ENCODE data around the gene FUT8.
A peak's percentile ranks its signal among the peaks of the same experiment; 100 is the strongest.

Gene FUT8

GRCh38 chr14:65729566-65729965 is 317.0 kb downstream of the FUT8 start:
- H3K4me3 ChIP-seq (IDR thresholded peaks at IDR 0.05; ENCODE audit: insufficient read depth, low read depth, low read length): no peak overlapping the region
- no peak overlapping the region for H3K9ac ChIP-seq
- H3K27me3 ChIP-seq (ENCODE audit: insufficient read depth, low read depth): no peaks in the 10 kb centered on the region
- no peaks in the 10 kb centered on the region for H3K36me3 ChIP-seq (ENCODE audit: insufficient read depth)
- no peaks in the 10 kb centered on the region for H4K20me1 ChIP-seq (ENCODE audit: insufficient read depth)
- H3K4me2 ChIP-seq: no peak overlapping the region
- no peak overlapping the region for H3K27ac ChIP-seq
- no peak for TF ChIP-seq CTCF (conservative IDR thresholded peaks at IDR 0.05; ENCODE audit: low read depth, low read length)
- peaks cover 35% of the 10 kb centered on the region for H3K4me1 ChIP-seq (ENCODE audit: low read depth, poor library complexity, severe bottlenecking)
- no peaks in the 10 kb centered on the region for H3K79me2 ChIP-seq (ENCODE audit: insufficient read depth, low read depth)
- no peak overlapping the region for H2AFZ ChIP-seq (ENCODE audit: low read depth)

GRCh38 chr14:65731933-65732506 is 319.5 kb downstream of the FUT8 start:
- Histone ChIP-seq H3K4me1 (ENCODE audit: low read depth, poor library complexity, severe bottlenecking) (peaks cover 25% of the 10 kb centered on the region), H3K4me2 (peak overlapping the region; percentile 83), H3K36me3 (ENCODE audit: insufficient read depth) (no peaks in the 10 kb centered on the region), H3K4me3 (IDR thresholded peaks at IDR 0.05; ENCODE audit: insufficient read depth, low read depth, low read length) (no peak overlapping the region), H3K27me3 (ENCODE audit: insufficient read depth, low read depth) (no peaks in the 10 kb centered on the region), H4K20me1 (ENCODE audit: insufficient read depth) (no peaks in the 10 kb centered on the region), H3K27ac (peak overlapping the region; percentile 55), H3K9ac (no peak overlapping the region), H3K79me2 (ENCODE audit: insufficient read depth, low read depth) (no peaks in the 10 kb centered on the region), H2AFZ (ENCODE audit: low read depth) (no peak overlapping the region)
- no peak for TF ChIP-seq CTCF (conservative IDR thresholded peaks at IDR 0.05; ENCODE audit: low read depth, low read length)

GRCh38 chr14:65738339-65738738 is 325.8 kb downstream of the FUT8 start:
- no peak for TF ChIP-seq CTCF (conservative IDR thresholded peaks at IDR 0.05; ENCODE audit: low read depth, low read length)
- Histone ChIP-seq H3K27ac (no peak overlapping the region), H3K36me3 (ENCODE audit: insufficient read depth) (no peaks in the 10 kb centered on the region), H3K4me1 (ENCODE audit: low read depth, poor library complexity, severe bottlenecking) (no peaks in the 10 kb centered on the region), H2AFZ (ENCODE audit: low read depth) (no peak overlapping the region), H3K4me2 (no peak overlapping the region), H3K27me3 (ENCODE audit: insufficient read depth, low read depth) (no peaks in the 10 kb centered on the region), H3K79me2 (ENCODE audit: insufficient read depth, low read depth) (no peaks in the 10 kb centered on the region), H4K20me1 (ENCODE audit: insufficient read depth) (no peaks in the 10 kb centered on the region), H3K9ac (no peak overlapping the region), H3K4me3 (IDR thresholded peaks at IDR 0.05; ENCODE audit: insufficient read depth, low read depth, low read length) (no peak overlapping the region)

- Histone ChIP-seq H3K36me3 (ENCODE audit: insufficient read depth) (no peaks in the 10 kb centered on the region), H3K4me2 (no peak overlapping the region), H3K27ac (no peak overlapping the region), H3K4me1 (ENCODE audit: low read depth, poor library complexity, severe bottlenecking) (no peaks in the 10 kb centered on the region), H2AFZ (ENCODE audit: low read depth) (no peak overlapping the region), H3K79me2 (ENCODE audit: insufficient read depth, low read depth) (no peaks in the 10 kb centered on the region), H3K27me3 (ENCODE audit: insufficient read depth, low read depth) (no peaks in the 10 kb centered on the region), H3K9ac (no peak overlapping the region), H4K20me1 (ENCODE audit: insufficient read depth) (no peaks in the 10 kb centered on the region), H3K4me3 (IDR thresholded peaks at IDR 0.05; ENCODE audit: insufficient read depth, low read depth, low read length) (no peak overlapping the region)
- no peak for TF ChIP-seq CTCF (conservative IDR thresholded peaks at IDR 0.05; ENCODE audit: low read depth, low read length)
These were observed 333.1 kb downstream of the FUT8 start for GRCh38 chr14:65745396-65746190.
